HG03095 (cell line): ENCODE measurements around the gene NINJ1.
"Not testable (repeated sequence)": the region's sequence is repeated elsewhere in the genome, so short reads cannot be mapped to it uniquely, and the experiment has no call there.

Experiments used
- ATAC-seq: cut with Tn5 transposase; IDR thresholded peaks from one replicate; pipeline ENCODE4 v1.9.1; 2021; ENCODE audit warnings: moderate library complexity; ENCODE audit not compliant: unreplicated experiment

NINJ1 gene

DNA sequence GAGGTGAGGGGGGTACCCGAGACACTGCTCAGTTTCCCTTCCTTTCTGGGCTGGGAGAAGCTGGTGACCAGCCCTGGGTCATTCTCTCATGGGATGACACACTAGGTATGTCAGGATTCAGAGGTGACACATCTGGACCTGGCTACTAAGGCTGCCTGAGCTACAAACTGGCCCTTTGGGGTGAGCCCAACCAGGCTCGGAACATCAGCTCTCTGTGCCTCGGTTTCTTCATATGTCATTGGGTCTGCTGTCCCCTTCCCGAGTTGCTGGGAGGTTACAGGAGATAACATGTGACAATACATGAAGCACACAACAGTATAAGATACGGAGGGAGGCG lies 26.3 kb downstream of the NINJ1 start:
- ATAC-seq, result no peak

GRCh38 chr9:93107151-93107824 lies 26.8 kb downstream of the NINJ1 start:
- ATAC-seq, result no peak

GRCh38 chr9:93105620-93106019 lies 28.4 kb downstream of the NINJ1 start:
- ATAC-seq, result no peak

GRCh38 chr9:93101086-93101485 lies 33.0 kb downstream of the NINJ1 start:
- not testable (repeated sequence) for ATAC-seq

GRCh38 chr9:93100276-93100636 lies 33.8 kb downstream of the NINJ1 start:
- ATAC-seq, result no peak

- ATAC-seq, result no peak
These were observed 34.3 kb downstream of the NINJ1 start for GRCh38 chr9:93099551-93100275.

DNA sequence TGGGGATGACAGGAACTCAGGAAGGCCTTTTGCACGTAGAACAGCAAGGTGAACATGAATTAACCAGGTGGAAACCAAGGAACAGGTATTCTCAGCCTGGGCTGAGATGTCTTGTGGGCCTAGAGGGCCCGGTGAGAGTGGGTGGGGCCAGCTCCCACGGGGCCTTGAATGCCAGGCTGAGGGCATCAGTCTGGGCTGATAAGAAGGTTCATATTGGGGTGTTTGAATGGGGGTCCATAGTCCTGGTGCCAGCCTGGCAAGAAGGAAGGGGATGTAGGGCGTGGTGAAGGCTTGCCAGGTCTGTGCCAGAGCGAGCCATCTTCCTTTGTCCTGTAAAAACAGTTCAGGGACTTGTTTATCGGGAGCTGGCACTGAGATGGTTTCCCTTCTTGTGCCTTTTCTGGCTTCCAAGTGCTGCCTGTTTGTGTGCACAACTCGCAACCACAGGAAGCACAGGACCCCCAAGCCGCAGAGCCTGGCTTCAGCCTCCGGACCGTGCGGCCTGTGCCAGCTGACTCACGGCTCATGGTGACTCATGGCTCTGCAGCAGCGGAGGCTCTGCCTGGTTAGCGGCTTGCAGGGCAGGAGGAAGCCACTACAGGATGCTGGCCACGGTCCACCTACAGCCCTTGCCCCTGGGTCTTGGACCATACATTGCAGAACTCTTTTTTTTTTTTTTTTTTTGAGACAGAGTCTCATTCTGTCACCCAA lies 35.7 kb downstream of the NINJ1 start:
- no peak for ATAC-seq

GRCh38 chr9:93097511-93098201 lies 36.4 kb downstream of the NINJ1 start:
- no peak for ATAC-seq

DNA sequence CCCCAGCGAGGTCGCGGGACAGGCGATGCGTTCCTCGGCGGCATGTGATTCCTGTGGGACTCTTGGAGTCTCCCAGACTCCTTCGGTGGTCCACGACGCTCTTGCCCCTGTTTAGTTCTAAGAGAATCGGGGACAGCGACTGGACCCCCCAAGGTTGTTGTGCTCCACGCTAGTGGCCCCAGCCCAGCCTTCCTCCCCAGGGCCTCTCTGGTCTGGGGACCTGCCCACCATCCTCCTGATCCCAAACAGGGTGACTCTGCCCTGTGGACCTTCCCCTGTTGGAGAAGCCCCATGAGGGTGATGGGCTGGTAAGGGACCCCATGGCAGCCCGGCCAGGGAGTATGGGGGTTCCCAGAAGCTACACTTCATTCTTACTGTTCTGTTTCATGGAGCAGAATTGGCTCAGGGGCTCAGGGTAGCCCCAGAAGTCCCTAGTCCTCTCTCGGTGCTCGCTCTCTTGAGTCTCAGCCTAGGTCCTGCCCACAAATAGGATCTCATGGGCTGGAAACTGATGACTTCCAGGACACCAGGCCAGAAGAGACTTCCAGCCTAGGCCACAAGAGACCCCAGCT lies 37.2 kb downstream of the NINJ1 start:
- no peak for ATAC-seq

DNA sequence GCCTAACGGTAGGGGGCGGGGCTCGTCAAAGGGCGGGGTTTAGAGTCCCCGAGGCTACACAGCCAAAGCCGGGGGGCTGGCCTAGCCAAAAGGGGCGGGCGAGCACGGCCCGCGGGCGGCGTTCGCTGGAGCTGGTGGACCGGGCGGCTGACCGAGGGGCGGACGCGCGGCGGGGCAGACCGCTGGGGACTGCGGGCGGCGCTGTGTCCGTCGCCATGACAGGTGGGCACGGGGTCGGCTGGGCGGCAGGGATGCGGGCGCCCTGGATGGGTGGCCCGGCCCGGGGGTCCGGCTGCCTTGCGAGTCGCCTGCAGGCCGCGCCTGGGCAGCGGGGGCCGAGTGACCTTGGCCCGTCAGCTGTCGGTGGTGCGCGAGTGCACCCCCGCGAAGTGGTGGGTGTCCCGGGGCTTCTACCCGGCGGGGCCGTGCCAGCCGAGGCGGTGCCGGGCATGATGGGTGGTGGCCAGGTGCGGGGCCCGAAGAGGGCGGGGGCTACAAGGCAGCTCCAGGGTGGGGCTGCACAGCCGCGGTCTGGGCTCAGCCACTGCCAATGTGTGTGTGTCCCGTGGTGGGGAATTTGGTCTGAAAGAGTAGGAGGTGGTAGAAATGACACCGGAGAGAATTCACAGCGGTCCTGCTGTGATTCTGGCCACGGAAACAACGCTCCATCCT lies 37.8 kb downstream of the NINJ1 start, which contains the start of gene CARD19:
Gene CARD19 (plus strand): TSS at position 87 of the 672 bp plus-strand sequence. CDS start 129 bp downstream, at position 216.
- peak; percentile 35 for ATAC-seq

GRCh38 chr9:93095205-93096130 lies 38.6 kb downstream of the NINJ1 start:
- ATAC-seq, result peak; percentile 58

- ATAC-seq, result no peak
These were observed 39.3 kb downstream of the NINJ1 start for GRCh38 chr9:93094658-93095204.

- ATAC-seq, result no peak
These were observed 40.0 kb downstream of the NINJ1 start for GRCh38 chr9:93093877-93094657.

- ATAC-seq, result no peak
These were observed 40.7 kb downstream of the NINJ1 start for GRCh38 chr9:93093127-93093876.

DNA sequence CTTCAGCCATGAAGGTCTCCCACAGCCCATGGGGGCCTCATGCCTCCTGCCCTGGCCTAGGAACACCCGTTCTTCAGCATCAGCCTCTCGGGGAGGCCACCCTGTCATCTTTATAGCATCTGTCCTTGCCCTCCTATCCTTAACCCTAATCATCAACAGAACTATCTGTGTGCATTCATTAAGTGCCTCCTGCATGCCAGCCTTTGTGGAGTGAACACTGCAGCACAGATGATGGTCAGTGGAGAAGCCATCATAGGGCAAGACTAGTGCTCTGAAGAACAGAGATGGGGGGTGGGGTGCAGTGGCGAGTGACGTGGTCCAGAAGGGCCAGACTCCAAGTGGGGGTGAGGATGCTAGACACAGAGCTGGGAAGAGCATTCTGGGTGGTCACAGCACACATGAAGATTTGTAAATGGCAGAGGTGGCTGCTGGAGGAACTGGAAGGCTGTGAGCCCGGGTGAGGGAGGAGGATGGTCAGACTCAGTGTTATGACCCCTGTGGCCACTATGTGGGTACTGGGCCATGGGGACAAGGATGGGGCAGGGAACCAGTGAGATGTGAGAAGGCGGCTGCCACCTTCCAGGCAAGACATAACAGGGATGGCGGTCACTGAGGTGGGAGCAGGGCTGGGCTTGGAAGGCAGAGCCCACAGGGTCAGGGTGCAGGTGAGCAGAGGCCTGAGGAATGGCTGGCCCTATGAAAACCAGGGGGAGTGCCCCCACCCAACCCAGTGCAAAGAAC lies 41.6 kb downstream of the NINJ1 start:
- no peak for ATAC-seq

DNA sequence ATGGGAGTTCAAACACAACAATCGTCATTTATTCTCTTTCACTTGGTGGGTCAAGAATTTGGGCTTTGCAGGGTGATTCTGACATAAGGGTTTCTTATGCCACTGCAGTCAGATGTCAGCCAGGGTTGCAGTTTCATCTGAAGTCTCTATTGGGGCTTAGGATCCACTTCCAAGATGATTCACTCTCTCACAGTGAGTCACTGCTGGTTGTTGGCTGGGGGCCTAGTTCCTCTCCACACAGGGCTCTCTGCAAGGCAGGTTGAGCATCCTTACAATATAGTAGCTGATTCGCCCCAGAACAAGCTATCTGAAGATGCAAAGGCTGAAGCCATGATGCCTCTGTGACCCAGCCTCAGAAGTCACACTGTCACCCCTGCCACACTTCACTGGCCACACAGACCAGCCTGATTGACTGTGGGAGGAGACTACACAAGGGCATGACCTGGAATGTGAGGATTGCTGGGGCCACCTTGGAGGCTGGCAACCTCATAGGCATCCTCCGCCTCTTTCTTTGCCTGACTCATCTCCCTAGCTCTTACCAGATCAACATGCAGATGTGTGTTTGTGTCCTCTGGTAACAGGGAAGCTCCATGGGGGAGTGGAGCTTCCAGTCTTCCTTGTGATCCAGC lies 42.5 kb downstream of the NINJ1 start:
- no peak for ATAC-seq

GRCh38 chr9:93091056-93091452 lies 43.0 kb downstream of the NINJ1 start:
- no peak for ATAC-seq
